H1 (cell line): ENCODE measurements around the gene PAOX. TPM values are rescaled to one million over a fixed set of nuclear protein-coding genes. Genes with fewer than 3 reads are reported as not detected.

ENCODE experiments used
- CTCF ChIA-PET: fragments of 300-600 bp; sonication (Branson Sonifier 250); formaldehyde crosslinking; loops from one replicate; lab custom pipeline; 2021; ENCODE audit not compliant: partially characterized antibody; lab: Charles Lee
- POLR2A ChIA-PET: fragments of 300-600 bp; sonication (Branson Sonifier 250); formaldehyde crosslinking; loops from one replicate; lab custom pipeline; 2021; ENCODE audit warnings: inconsistent platforms; ENCODE audit not compliant: partially characterized antibody; lab: Charles Lee
- DNase-seq, 2 experiments: peaks; one replicate each; pipeline versions ENCODE4 v3.0.0 to v3.0.0-alpha.2; 2010 to 2022; ENCODE audit warnings: low spot score in 2 of 2, low read depth in 1 of 2, mixed read lengths in 1 of 2
- FAIRE-seq: peaks from 2 replicates; lab custom pipeline; 2011; peaks lifted over from hg19 to GRCh38; lab: Jason Lieb, UNC
- H2AFZ ChIP-seq: 2 replicates; pipeline ENCODE4 v1.8.1; 2012; ENCODE audit warnings: low read length, inconsistent platforms
- H2AK5ac ChIP-seq: 2 replicates; pipeline ENCODE4 v1.6.1; 2013; ENCODE audit warnings: low read depth, low read length
- H2BK120ac ChIP-seq: replicated peaks from 2 replicates; pipeline ENCODE3; 2013; ENCODE audit warnings: low read depth, low read length, inconsistent platforms
- H2BK12ac ChIP-seq: 2 replicates; pipeline ENCODE4 v1.6.1; 2013; ENCODE audit warnings: low read depth, low read length
- H2BK15ac ChIP-seq: 2 replicates; pipeline ENCODE4 v1.6.1; 2013; ENCODE audit warnings: low read length
- H2BK20ac ChIP-seq: 2 replicates; pipeline ENCODE4 v1.6.1; 2013; ENCODE audit warnings: low read length
- H2BK5ac ChIP-seq: 2 replicates; pipeline ENCODE4 v1.6.1; 2013; ENCODE audit warnings: low read depth, low read length
- H3K14ac ChIP-seq: 2 replicates; pipeline ENCODE4 v1.6.1; 2013; ENCODE audit warnings: inconsistent platforms; ENCODE audit not compliant: insufficient read length
- H3K18ac ChIP-seq: 2 replicates; pipeline ENCODE4 v1.6.1; 2013; ENCODE audit warnings: low read length; ENCODE audit errors: extremely low read depth
- H3K23ac ChIP-seq: 2 replicates; pipeline ENCODE4 v1.6.1; 2013; ENCODE audit warnings: inconsistent platforms; ENCODE audit not compliant: insufficient read length
- H3K23me2 ChIP-seq: 2 replicates; pipeline ENCODE4 v1.6.1; 2013; ENCODE audit warnings: low read depth, low read length
- H3K27ac ChIP-seq: 2 replicates; pipeline ENCODE4 v1.6.1; 2011; ENCODE audit warnings: low read depth, low read length, inconsistent platforms
- H3K27me3 ChIP-seq, 4 experiments: replicated peaks in 1 of 4; 1 replicate in 1 of 4; 2 replicates in 3 of 4; pipeline versions ENCODE4 v1.6.1 to v1.8.1; 2011 to 2013; ENCODE audit warnings: low read length in 3 of 4, mild to moderate bottlenecking in 3 of 4, inconsistent platforms in 2 of 4, mixed read lengths in 2 of 4, moderate library complexity in 1 of 4; ENCODE audit not compliant: control insufficient read depth in 3 of 4, insufficient read depth in 3 of 4; ENCODE audit errors: extremely low read depth in 1 of 4
- H3K36me3 ChIP-seq, 4 experiments: 2 replicates each; pipeline versions ENCODE4 v1.6.1 to v1.8.1; 2011 to 2013; ENCODE audit warnings: mild to moderate bottlenecking in 4 of 4, low read length in 3 of 4, moderate library complexity in 2 of 4, control low read depth in 1 of 4, inconsistent platforms in 1 of 4; ENCODE audit not compliant: insufficient read depth in 4 of 4, control insufficient read depth in 2 of 4
- H3K4ac ChIP-seq: replicated peaks from 2 replicates; pipeline ENCODE3; 2013; ENCODE audit warnings: low read length, low read depth, mixed read lengths, inconsistent platforms; ENCODE audit not compliant: insufficient read length
- H3K4me1 ChIP-seq, 4 experiments: replicated peaks in 1 of 4; 1 replicate in 1 of 4; 2 replicates in 3 of 4; pipeline versions ENCODE4 v1.6.1 to v1.8.1; 2011 to 2013; ENCODE audit warnings: low read length in 3 of 4, inconsistent platforms in 2 of 4, mixed read lengths in 1 of 4; ENCODE audit not compliant: insufficient read depth in 4 of 4, control insufficient read depth in 3 of 4
- H3K4me2 ChIP-seq, 2 experiments: 2 replicates each; pipeline versions ENCODE4 v1.6.1 to v1.8.1; 2011 to 2013; ENCODE audit warnings: low read depth in 2 of 2, low read length in 2 of 2, control low read depth in 1 of 2, inconsistent platforms in 1 of 2, mild to moderate bottlenecking in 1 of 2; ENCODE audit not compliant: insufficient read depth in 1 of 2
- H3K4me3 ChIP-seq, 4 experiments: fragments of 200-600, 300-600 bp in 1 of 4; sonication (generic), shearing (Covaris generic), sonication (Bioruptor Twin) in 1 of 4; 2 replicates each; pipeline versions ENCODE4 v1.5.1 to v1.8.1; 2011 to 2016; ENCODE audit warnings: low read length in 4 of 4, low read depth in 3 of 4, control low read depth in 2 of 4, inconsistent platforms in 2 of 4, mild to moderate bottlenecking in 2 of 4, mixed read lengths in 1 of 4, moderate library complexity in 1 of 4; ENCODE audit not compliant: insufficient read depth in 2 of 4; ENCODE audit errors: extremely low read depth in 1 of 4
- H3K56ac ChIP-seq: replicated peaks from 2 replicates; pipeline ENCODE3; 2013; ENCODE audit warnings: low read depth, mild to moderate bottlenecking, mixed read lengths, low read length, inconsistent platforms; ENCODE audit not compliant: insufficient read length
- H3K79me1 ChIP-seq: 2 replicates; pipeline ENCODE4 v1.6.1; 2013; ENCODE audit warnings: low read depth, low read length, control low read depth
- H3K79me2 ChIP-seq, 2 experiments: 2 replicates each; pipeline versions ENCODE4 v1.6.1 to v1.8.1; 2012 to 2013; ENCODE audit warnings: low read length in 2 of 2, mild to moderate bottlenecking in 2 of 2, inconsistent platforms in 1 of 2; ENCODE audit not compliant: insufficient read depth in 2 of 2, control insufficient read depth in 1 of 2
- H3K9ac ChIP-seq, 4 experiments: replicated peaks in 1 of 4; 1 replicate in 1 of 4; 2 replicates in 3 of 4; pipeline versions ENCODE4 v1.6.1 to v1.8.1; 2011 to 2013; ENCODE audit warnings: low read depth in 3 of 4, low read length in 3 of 4, control low read depth in 2 of 4, mild to moderate bottlenecking in 2 of 4, moderate library complexity in 2 of 4, inconsistent platforms in 1 of 4; ENCODE audit errors: extremely low read depth in 1 of 4
- H3K9me3 ChIP-seq, 2 experiments: 2 replicates each; pipeline versions ENCODE4 v1.6.1 to v1.8.1; 2012 to 2013; ENCODE audit warnings: mild to moderate bottlenecking in 2 of 2, moderate library complexity in 2 of 2, control low read depth in 1 of 2, inconsistent platforms in 1 of 2, low read depth in 1 of 2, low read length in 1 of 2, mixed read lengths in 1 of 2; ENCODE audit not compliant: insufficient read depth in 2 of 2
- H4K20me1 ChIP-seq, 2 experiments: replicated peaks in 1 of 2; 2 replicates each; pipeline versions ENCODE3 to v1.8.1; 2011 to 2013; ENCODE audit warnings: inconsistent platforms in 2 of 2, low read length in 2 of 2, mild to moderate bottlenecking in 1 of 2; ENCODE audit not compliant: insufficient read depth in 2 of 2, control insufficient read depth in 1 of 2
- H4K5ac ChIP-seq: 2 replicates; pipeline ENCODE4 v1.6.1; 2013; ENCODE audit warnings: low read length, low read depth, mixed read lengths, inconsistent platforms; ENCODE audit not compliant: insufficient read length
- H4K8ac ChIP-seq: 2 replicates; pipeline ENCODE4 v1.8.0; 2013; ENCODE audit warnings: mild to moderate bottlenecking, moderate library complexity, low read length, inconsistent platforms; ENCODE audit not compliant: insufficient read depth; ENCODE audit errors: extremely low read depth
- H4K91ac ChIP-seq: replicated peaks from 2 replicates; pipeline ENCODE3; 2013; ENCODE audit warnings: low read length, mixed read lengths, inconsistent platforms; ENCODE audit not compliant: insufficient read length
- CREB1 ChIP-seq: IDR thresholded peaks from 2 replicates; pipeline ENCODE4 v1.6.1; 2012; ENCODE audit warnings: inconsistent platforms
- CTBP2 ChIP-seq: IDR thresholded peaks from 2 replicates; pipeline ENCODE4 v1.7.0; 2011; ENCODE audit warnings: borderline replicate concordance, mild to moderate bottlenecking, moderate library complexity, mixed read lengths, low read length; ENCODE audit not compliant: insufficient read depth, insufficient read length
- HDAC6 ChIP-seq: IDR thresholded peaks from one replicate; pipeline ENCODE4 v1.7.1; 2012; ENCODE audit warnings: low read depth, mild to moderate bottlenecking, inconsistent platforms, low read length, moderate library complexity
- POLR2AphosphoS5 ChIP-seq: IDR thresholded peaks from 2 replicates; pipeline ENCODE4 v1.6.1; 2011; ENCODE audit warnings: low read depth, low read length
- SP4 ChIP-seq: IDR thresholded peaks from 2 replicates; pipeline ENCODE4 v1.6.1; 2012; ENCODE audit warnings: low read length, inconsistent platforms
- ZNF274 ChIP-seq: IDR thresholded peaks from 2 replicates; pipeline ENCODE4 v1.7.0; 2012; ENCODE audit warnings: low read length, borderline replicate concordance; ENCODE audit errors: extremely low read depth
- WGBS, 2 experiments: shearing (Covaris generic) in 1 of 2; methylation state at CpG; one replicate each; pipeline versions ENCODE4 v1.1.6 to v1.1.7; 2013 to 2015; ENCODE audit warnings: low lambda C conversion rate in 2 of 2, mixed read lengths in 2 of 2, inconsistent platforms in 1 of 2, low coverage in 1 of 2, missing lambda C conversion rate in 1 of 2; ENCODE audit not compliant: insufficient replicate concordance in 2 of 2, insufficient coverage in 1 of 2, insufficient read length in 1 of 2; ENCODE audit errors: extremely low coverage in 1 of 2, missing lambda C conversion rate in 1 of 2; 5-methylcytosine and 5-hydroxymethylcytosine counted together
- polyA plus RNA-seq, 7 experiments: library from polyadenylated mRNA; depleted of rRNA in 3 of 7; stranded (reverse) in 5 of 7; unstranded in 2 of 7; fragments of >200 nt in 5 of 7; fragments of 200-250 nt in 2 of 7; gene quantifications; 1 replicate in 5 of 7; 2 replicates in 1 of 7; 4 replicates in 1 of 7; pipeline versions ENCODE4 v1.2.1 to v1.2.3, GENCODE V29; 2011 to 2013; ENCODE audit warnings: missing spikeins in 2 of 7, mixed read lengths in 2 of 7
- total RNA-seq: library from RNA; stranded (reverse); fragmentation: NEBNext Ultra II Directional; extraction: Animal tissue kit (Norgen Biotek cat#: 25700); gene quantifications from 2 replicates; pipeline ENCODE4 v1.2.1, GENCODE V29; 2021

PAOX gene
- total and polyA plus RNA-seq, 2 of the 8 experiments (the other 6 are each of a cell fraction or from before 2014, with no cell fraction given) = 3.7 to 4.3 TPM

GRCh38 chr10:133350950-133351329 is 28.1 kb upstream of the PAOX start:
- DNase-seq = no peak
- no peak overlapping the region for H2BK120ac ChIP-seq
- H3K36me3 ChIP-seq = no peaks in the 10 kb centered on the region; a peak in 1 of 8 replicates
- H3K18ac ChIP-seq = no peak overlapping the region
- H3K9ac ChIP-seq = no peak overlapping the region
- H3K23ac ChIP-seq = no peak overlapping the region
- peaks cover 0 to 21% (median 2%) of the 10 kb centered on the region in 4 experiments; a peak in 4 of 7 replicates for H3K4me1 ChIP-seq
- H2BK15ac ChIP-seq = no peak overlapping the region
- H4K5ac ChIP-seq = no peak overlapping the region
- no peak overlapping the region for H4K91ac ChIP-seq
- no peak overlapping the region for H3K27ac ChIP-seq
- 0 out of 2 replicates have a peak overlapping the region, but pooled peaks have one; percentile 33 for H2BK12ac ChIP-seq
- H3K14ac ChIP-seq = no peak overlapping the region
- POLR2A ChIA-PET = interaction anchor here (1.1 to 2.7 kb wide), 5 partner anchors 9 to 27 kb away, joined by 3 to 9 read pairs (median 7); no protein-coding TSS in a partner anchor
- TF ChIP-seq ZNF274 (no peak), HDAC6 (no peak), CREB1 (no peak), SP4 (no peak), CTBP2 (no peak), POLR2AphosphoS5 (no peak)
- TF ChIP-seq, all 59 proteins: peak for 0
- FAIRE-seq = no peak
- Histone ChIP-seq H2AFZ (no peak overlapping the region), H2BK20ac (no peak overlapping the region), H3K4me2 (no peak overlapping the region), H3K27me3 (no peaks in the 10 kb centered on the region; a peak in 1 of 7 replicates), H3K79me1 (no peaks in the 10 kb centered on the region; the same call in 1 of the 2 replicates), H3K79me2 (no peaks in the 10 kb centered on the region), H3K9me3 (no peaks in the 10 kb centered on the region), H2AK5ac (no peak overlapping the region), H4K8ac (no peak overlapping the region), H3K23me2 (peaks cover 4% of the 10 kb centered on the region; the same call in 1 of the 2 replicates), H4K20me1 (peaks cover 7 to 15% of the 10 kb centered on the region in 2 experiments), H2BK5ac (0 out of 2 replicates have a peak overlapping the region, but pooled peaks have one; percentile 35), H3K4me3 (no peak overlapping the region), H3K4ac (no peak overlapping the region), H3K56ac (no peak overlapping the region)
- WGBS, 2 experiments = 85% methylated on average over 7 of the region's 13 CpGs; no CpG with 5 or more reads in 1 of the 2 experiments
- CTCF ChIA-PET = interaction anchor here (0.9 to 3.7 kb wide), 11 partner anchors 8 to 71 kb away, joined by 3 to 32 read pairs (median 4); no protein-coding TSS in a partner anchor
